H1 (cell line): ENCODE data around the gene DELE1. TPM values are rescaled to one million over a fixed set of nuclear protein-coding genes. Genes with fewer than 3 reads are reported as not detected.

Experiments used
- CTCF ChIA-PET: fragments of 300-600 bp; sonication (Branson Sonifier 250); formaldehyde crosslinking; loops from one replicate; lab custom pipeline; 2021; ENCODE audit not compliant: partially characterized antibody; lab: Charles Lee
- POLR2A ChIA-PET: fragments of 300-600 bp; sonication (Branson Sonifier 250); formaldehyde crosslinking; loops from one replicate; lab custom pipeline; 2021; ENCODE audit warnings: inconsistent platforms; ENCODE audit not compliant: partially characterized antibody; lab: Charles Lee
- DNase-seq, 2 experiments: peaks; one replicate each; pipeline versions ENCODE4 v3.0.0 to v3.0.0-alpha.2; 2010 to 2022; ENCODE audit warnings: low spot score in 2 of 2, low read depth in 1 of 2, mixed read lengths in 1 of 2
- FAIRE-seq: peaks from 2 replicates; lab custom pipeline; 2011; peaks lifted over from hg19 to GRCh38; lab: Jason Lieb, UNC
- H2AFZ ChIP-seq: 2 replicates; pipeline ENCODE4 v1.8.1; 2012; ENCODE audit warnings: low read length, inconsistent platforms
- H2AK5ac ChIP-seq: 2 replicates; pipeline ENCODE4 v1.6.1; 2013; ENCODE audit warnings: low read depth, low read length
- H2BK120ac ChIP-seq: replicated peaks from 2 replicates; pipeline ENCODE3; 2013; ENCODE audit warnings: low read depth, low read length, inconsistent platforms
- H2BK12ac ChIP-seq: 2 replicates; pipeline ENCODE4 v1.6.1; 2013; ENCODE audit warnings: low read depth, low read length
- H2BK15ac ChIP-seq: 2 replicates; pipeline ENCODE4 v1.6.1; 2013; ENCODE audit warnings: low read length
- H2BK20ac ChIP-seq: 2 replicates; pipeline ENCODE4 v1.6.1; 2013; ENCODE audit warnings: low read length
- H2BK5ac ChIP-seq: 2 replicates; pipeline ENCODE4 v1.6.1; 2013; ENCODE audit warnings: low read depth, low read length
- H3K14ac ChIP-seq: 2 replicates; pipeline ENCODE4 v1.6.1; 2013; ENCODE audit warnings: inconsistent platforms; ENCODE audit not compliant: insufficient read length
- H3K18ac ChIP-seq: 2 replicates; pipeline ENCODE4 v1.6.1; 2013; ENCODE audit warnings: low read length; ENCODE audit errors: extremely low read depth
- H3K23ac ChIP-seq: 2 replicates; pipeline ENCODE4 v1.6.1; 2013; ENCODE audit warnings: inconsistent platforms; ENCODE audit not compliant: insufficient read length
- H3K23me2 ChIP-seq: 2 replicates; pipeline ENCODE4 v1.6.1; 2013; ENCODE audit warnings: low read depth, low read length
- H3K27ac ChIP-seq: 2 replicates; pipeline ENCODE4 v1.6.1; 2011; ENCODE audit warnings: low read depth, low read length, inconsistent platforms
- H3K27me3 ChIP-seq, 4 experiments: replicated peaks in 1 of 4; 1 replicate in 1 of 4; 2 replicates in 3 of 4; pipeline versions ENCODE4 v1.6.1 to v1.8.1; 2011 to 2013; ENCODE audit warnings: low read length in 3 of 4, mild to moderate bottlenecking in 3 of 4, inconsistent platforms in 2 of 4, mixed read lengths in 2 of 4, moderate library complexity in 1 of 4; ENCODE audit not compliant: control insufficient read depth in 3 of 4, insufficient read depth in 3 of 4; ENCODE audit errors: extremely low read depth in 1 of 4
- H3K36me3 ChIP-seq, 4 experiments: 2 replicates each; pipeline versions ENCODE4 v1.6.1 to v1.8.1; 2011 to 2013; ENCODE audit warnings: mild to moderate bottlenecking in 4 of 4, low read length in 3 of 4, moderate library complexity in 2 of 4, control low read depth in 1 of 4, inconsistent platforms in 1 of 4; ENCODE audit not compliant: insufficient read depth in 4 of 4, control insufficient read depth in 2 of 4
- H3K4ac ChIP-seq: replicated peaks from 2 replicates; pipeline ENCODE3; 2013; ENCODE audit warnings: low read length, low read depth, mixed read lengths, inconsistent platforms; ENCODE audit not compliant: insufficient read length
- H3K4me1 ChIP-seq, 4 experiments: replicated peaks in 1 of 4; 1 replicate in 1 of 4; 2 replicates in 3 of 4; pipeline versions ENCODE4 v1.6.1 to v1.8.1; 2011 to 2013; ENCODE audit warnings: low read length in 3 of 4, inconsistent platforms in 2 of 4, mixed read lengths in 1 of 4; ENCODE audit not compliant: insufficient read depth in 4 of 4, control insufficient read depth in 3 of 4
- H3K4me2 ChIP-seq, 2 experiments: 2 replicates each; pipeline versions ENCODE4 v1.6.1 to v1.8.1; 2011 to 2013; ENCODE audit warnings: low read depth in 2 of 2, low read length in 2 of 2, control low read depth in 1 of 2, inconsistent platforms in 1 of 2, mild to moderate bottlenecking in 1 of 2; ENCODE audit not compliant: insufficient read depth in 1 of 2
- H3K4me3 ChIP-seq, 4 experiments: fragments of 200-600, 300-600 bp in 1 of 4; sonication (generic), shearing (Covaris generic), sonication (Bioruptor Twin) in 1 of 4; 2 replicates each; pipeline versions ENCODE4 v1.5.1 to v1.8.1; 2011 to 2016; ENCODE audit warnings: low read length in 4 of 4, low read depth in 3 of 4, control low read depth in 2 of 4, inconsistent platforms in 2 of 4, mild to moderate bottlenecking in 2 of 4, mixed read lengths in 1 of 4, moderate library complexity in 1 of 4; ENCODE audit not compliant: insufficient read depth in 2 of 4; ENCODE audit errors: extremely low read depth in 1 of 4
- H3K56ac ChIP-seq: replicated peaks from 2 replicates; pipeline ENCODE3; 2013; ENCODE audit warnings: low read depth, mild to moderate bottlenecking, mixed read lengths, low read length, inconsistent platforms; ENCODE audit not compliant: insufficient read length
- H3K79me1 ChIP-seq: 2 replicates; pipeline ENCODE4 v1.6.1; 2013; ENCODE audit warnings: low read depth, low read length, control low read depth
- H3K79me2 ChIP-seq, 2 experiments: 2 replicates each; pipeline versions ENCODE4 v1.6.1 to v1.8.1; 2012 to 2013; ENCODE audit warnings: low read length in 2 of 2, mild to moderate bottlenecking in 2 of 2, inconsistent platforms in 1 of 2; ENCODE audit not compliant: insufficient read depth in 2 of 2, control insufficient read depth in 1 of 2
- H3K9ac ChIP-seq, 4 experiments: replicated peaks in 1 of 4; 1 replicate in 1 of 4; 2 replicates in 3 of 4; pipeline versions ENCODE4 v1.6.1 to v1.8.1; 2011 to 2013; ENCODE audit warnings: low read depth in 3 of 4, low read length in 3 of 4, control low read depth in 2 of 4, mild to moderate bottlenecking in 2 of 4, moderate library complexity in 2 of 4, inconsistent platforms in 1 of 4; ENCODE audit errors: extremely low read depth in 1 of 4
- H3K9me3 ChIP-seq, 2 experiments: 2 replicates each; pipeline versions ENCODE4 v1.6.1 to v1.8.1; 2012 to 2013; ENCODE audit warnings: mild to moderate bottlenecking in 2 of 2, moderate library complexity in 2 of 2, control low read depth in 1 of 2, inconsistent platforms in 1 of 2, low read depth in 1 of 2, low read length in 1 of 2, mixed read lengths in 1 of 2; ENCODE audit not compliant: insufficient read depth in 2 of 2
- H4K20me1 ChIP-seq, 2 experiments: replicated peaks in 1 of 2; 2 replicates each; pipeline versions ENCODE3 to v1.8.1; 2011 to 2013; ENCODE audit warnings: inconsistent platforms in 2 of 2, low read length in 2 of 2, mild to moderate bottlenecking in 1 of 2; ENCODE audit not compliant: insufficient read depth in 2 of 2, control insufficient read depth in 1 of 2
- H4K5ac ChIP-seq: 2 replicates; pipeline ENCODE4 v1.6.1; 2013; ENCODE audit warnings: low read length, low read depth, mixed read lengths, inconsistent platforms; ENCODE audit not compliant: insufficient read length
- H4K8ac ChIP-seq: 2 replicates; pipeline ENCODE4 v1.8.0; 2013; ENCODE audit warnings: mild to moderate bottlenecking, moderate library complexity, low read length, inconsistent platforms; ENCODE audit not compliant: insufficient read depth; ENCODE audit errors: extremely low read depth
- H4K91ac ChIP-seq: replicated peaks from 2 replicates; pipeline ENCODE3; 2013; ENCODE audit warnings: low read length, mixed read lengths, inconsistent platforms; ENCODE audit not compliant: insufficient read length
- CEBPB ChIP-seq: IDR thresholded peaks from 2 replicates; pipeline ENCODE4 v1.6.1; 2012; ENCODE audit warnings: low read depth, low read length
- FOSL1 ChIP-seq: IDR thresholded peaks from 2 replicates; pipeline ENCODE4 v1.6.1; 2011; ENCODE audit warnings: mild to moderate bottlenecking, low read depth, low read length, moderate library complexity; ENCODE audit not compliant: insufficient read depth
- JUN ChIP-seq: IDR thresholded peaks from 2 replicates; pipeline ENCODE4 v1.6.1; 2011; ENCODE audit warnings: low read depth, mild to moderate bottlenecking, improper control_type of control experiment, low read length
- JUND ChIP-seq: IDR thresholded peaks from 2 replicates; pipeline ENCODE4 v1.6.1; 2011; ENCODE audit warnings: mild to moderate bottlenecking, improper control_type of control experiment, low read length
- MAFK ChIP-seq: IDR thresholded peaks from 2 replicates; pipeline ENCODE4 v1.6.1; 2012; ENCODE audit warnings: low read depth, mild to moderate bottlenecking, improper control_type of control experiment, low read length
- NRF1 ChIP-seq: IDR thresholded peaks from 2 replicates; pipeline ENCODE4 v1.6.1; 2011; ENCODE audit warnings: mild to moderate bottlenecking, low read depth, low read length, improper control_type of control experiment
- SP2 ChIP-seq: IDR thresholded peaks from 2 replicates; pipeline ENCODE4 v1.6.1; 2012; ENCODE audit warnings: mild to moderate bottlenecking, low read length, inconsistent platforms
- TEAD4 ChIP-seq: IDR thresholded peaks from 2 replicates; pipeline ENCODE4 v1.6.1; 2012; ENCODE audit warnings: low read depth, low read length, inconsistent platforms, mixed read lengths
- ZNF274 ChIP-seq: IDR thresholded peaks from 2 replicates; pipeline ENCODE4 v1.7.0; 2012; ENCODE audit warnings: low read length, borderline replicate concordance; ENCODE audit errors: extremely low read depth
- WGBS, 2 experiments: shearing (Covaris generic) in 1 of 2; methylation state at CpG; one replicate each; pipeline versions ENCODE4 v1.1.6 to v1.1.7; 2013 to 2015; ENCODE audit warnings: low lambda C conversion rate in 2 of 2, mixed read lengths in 2 of 2, inconsistent platforms in 1 of 2, low coverage in 1 of 2, missing lambda C conversion rate in 1 of 2; ENCODE audit not compliant: insufficient replicate concordance in 2 of 2, insufficient coverage in 1 of 2, insufficient read length in 1 of 2; ENCODE audit errors: extremely low coverage in 1 of 2, missing lambda C conversion rate in 1 of 2; 5-methylcytosine and 5-hydroxymethylcytosine counted together
- polyA plus RNA-seq, 7 experiments: library from polyadenylated mRNA; depleted of rRNA in 3 of 7; stranded (reverse) in 5 of 7; unstranded in 2 of 7; fragments of >200 nt in 5 of 7; fragments of 200-250 nt in 2 of 7; gene quantifications; 1 replicate in 5 of 7; 2 replicates in 1 of 7; 4 replicates in 1 of 7; pipeline versions ENCODE4 v1.2.1 to v1.2.3, GENCODE V29; 2011 to 2013; ENCODE audit warnings: missing spikeins in 2 of 7, mixed read lengths in 2 of 7
- total RNA-seq: library from RNA; stranded (reverse); fragmentation: NEBNext Ultra II Directional; extraction: Animal tissue kit (Norgen Biotek cat#: 25700); gene quantifications from 2 replicates; pipeline ENCODE4 v1.2.1, GENCODE V29; 2021

The DELE1 gene
- total and polyA plus RNA-seq, 2 of the 8 experiments (the other 6 are each of a cell fraction or from before 2014, with no cell fraction given): 61.4 to 114 TPM

DNA sequence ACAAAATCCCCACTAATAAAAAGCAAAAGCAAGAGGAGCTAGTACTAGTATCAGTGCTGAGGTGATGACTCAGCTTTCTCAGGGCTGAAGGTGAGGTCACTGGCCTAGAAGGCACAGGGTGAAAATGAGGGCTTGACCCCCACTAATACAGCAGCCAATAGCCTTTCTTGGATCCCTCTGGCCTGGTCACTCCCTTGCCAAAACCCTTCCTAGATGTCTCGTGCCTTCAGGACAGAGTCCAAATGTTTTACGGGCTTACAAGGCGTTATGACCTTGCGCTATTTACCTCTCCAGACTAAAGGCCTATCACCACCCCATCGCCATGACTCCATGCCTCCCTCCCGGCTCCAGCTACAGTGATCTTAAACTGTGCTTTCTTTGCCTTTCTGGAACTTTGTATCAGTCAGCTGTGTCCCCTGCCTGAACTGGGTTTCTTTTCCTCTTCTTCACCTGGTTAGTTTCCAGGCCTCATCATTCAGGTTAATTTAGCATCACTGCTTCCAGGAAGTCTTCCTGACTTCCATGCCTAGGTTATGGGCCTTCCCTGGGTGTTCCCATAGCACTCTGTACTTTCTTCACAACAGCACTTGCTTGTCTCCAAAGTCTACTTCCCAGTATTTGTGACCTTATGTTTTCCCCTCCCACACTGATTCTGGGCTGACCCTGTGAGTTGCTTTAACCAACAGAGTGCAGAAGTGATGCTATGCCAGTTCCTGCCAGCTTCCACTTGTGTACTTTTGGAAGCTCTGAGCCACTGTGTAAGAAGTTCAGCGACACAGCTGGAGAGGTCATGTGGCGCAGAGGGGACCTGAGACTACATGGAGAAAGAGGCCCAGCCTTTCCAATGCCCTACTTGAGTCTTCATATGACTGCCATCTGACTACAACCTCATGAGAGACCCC, 4.2 kb upstream of the DELE1 start:
- H2BK5ac ChIP-seq: peak overlapping the region; percentile 40; the same call in 1 of the 2 replicates
- H4K20me1 ChIP-seq: peaks cover 0 to 2% of the 10 kb centered on the region in 2 experiments
- H3K4me1 ChIP-seq: peaks cover 0 to 7% (median 4%) of the 10 kb centered on the region in 4 experiments; a peak in 4 of 7 replicates
- H2BK20ac ChIP-seq: no peak overlapping the region
- ChIA-PET CTCF (interaction anchor here (1.0 to 5.2 kb wide), 7 partner anchors 24 to 227 kb away, joined by 3 to 34 read pairs (median 4); partner anchors contain the start of gene PCDH1), POLR2A (interaction anchor here (1.1 to 2.4 kb wide), 2 partner anchors 9 to 23 kb away, joined by 3 to 6 read pairs; no protein-coding TSS in a partner anchor)
- H3K79me1 ChIP-seq: 0 out of 2 replicates have a peak, but pooled peaks cover 2% of the 10 kb centered on the region
- no peak overlapping the region; a peak in 1 of 7 replicates for H3K9ac ChIP-seq
- H4K5ac ChIP-seq: no peak overlapping the region
- no peak overlapping the region for H3K23ac ChIP-seq
- no peaks in the 10 kb centered on the region for H3K9me3 ChIP-seq
- H3K18ac ChIP-seq: no peak overlapping the region
- H2BK12ac ChIP-seq: peak overlapping the region; percentile 80; the same call in 1 of the 2 replicates
- H3K56ac ChIP-seq: no peak overlapping the region
- no peak overlapping the region for H4K8ac ChIP-seq
- H3K4ac ChIP-seq: no peak overlapping the region
- H3K27me3 ChIP-seq: peaks cover 0 to 5% (median 1%) of the 10 kb centered on the region in 4 experiments; a peak in 3 of 7 replicates
- no peak overlapping the region for H3K4me3 ChIP-seq
- WGBS, 2 experiments: 88% methylated on average over 8 of the region's 8 CpGs; no CpG with 5 or more reads in 1 of the 2 experiments
- no peak overlapping the region for H3K4me2 ChIP-seq
- H2AK5ac ChIP-seq: no peak overlapping the region
- H3K14ac ChIP-seq: no peak overlapping the region
- no peaks in the 10 kb centered on the region for H3K36me3 ChIP-seq
- FAIRE-seq (no peak), DNase-seq (no peak)
- TF ChIP-seq JUND (no peak), ZNF274 (no peak), NRF1 (no peak), SP2 (no peak), TEAD4 (no peak), JUN (no peak), MAFK (peak; percentile 23; the same call in 1 of the 2 replicates), CEBPB (no peak), FOSL1 (no peak)
- H3K23me2 ChIP-seq: peaks cover 10% of the 10 kb centered on the region
- no peak overlapping the region for H3K27ac ChIP-seq
- peaks cover 2 to 4% of the 10 kb centered on the region in 2 experiments; a peak in 2 of 4 replicates for H3K79me2 ChIP-seq
- H2BK120ac ChIP-seq: no peak overlapping the region
- 0 out of 2 replicates have a peak overlapping the region, but pooled peaks have one; percentile 19 for H2AFZ ChIP-seq
- H2BK15ac ChIP-seq: no peak overlapping the region
- H4K91ac ChIP-seq: no peak overlapping the region
